Fibroblast of lung (primary cell): ENCODE data around the gene WDR45B.

Experiments
- EZH2 ChIP-seq: IDR thresholded peaks from 2 replicates; pipeline ENCODE4 v1.5.1; 2012; ENCODE audit warnings: low read length, control low read depth, mild to moderate bottlenecking; ENCODE audit errors: missing control alignments
- TF ChIP-seq, protein P1 (sequence below), 2 donors: IDR thresholded peaks in 1 of 2; conservative IDR thresholded peaks in 1 of 2; 1 replicate in 1 of 2; 2 replicates in 1 of 2; pipeline ENCODE4 v1.5.1; 2011 to 2012; ENCODE audit warnings: low read length in 2 of 2, control low read depth in 1 of 2, inconsistent platforms in 1 of 2, low read depth in 1 of 2, mild to moderate bottlenecking in 1 of 2

GRCh38 chr17:82582709-82583108, 65.5 kb downstream of the WDR45B start:
- TF ChIP-seq, protein P1, sequence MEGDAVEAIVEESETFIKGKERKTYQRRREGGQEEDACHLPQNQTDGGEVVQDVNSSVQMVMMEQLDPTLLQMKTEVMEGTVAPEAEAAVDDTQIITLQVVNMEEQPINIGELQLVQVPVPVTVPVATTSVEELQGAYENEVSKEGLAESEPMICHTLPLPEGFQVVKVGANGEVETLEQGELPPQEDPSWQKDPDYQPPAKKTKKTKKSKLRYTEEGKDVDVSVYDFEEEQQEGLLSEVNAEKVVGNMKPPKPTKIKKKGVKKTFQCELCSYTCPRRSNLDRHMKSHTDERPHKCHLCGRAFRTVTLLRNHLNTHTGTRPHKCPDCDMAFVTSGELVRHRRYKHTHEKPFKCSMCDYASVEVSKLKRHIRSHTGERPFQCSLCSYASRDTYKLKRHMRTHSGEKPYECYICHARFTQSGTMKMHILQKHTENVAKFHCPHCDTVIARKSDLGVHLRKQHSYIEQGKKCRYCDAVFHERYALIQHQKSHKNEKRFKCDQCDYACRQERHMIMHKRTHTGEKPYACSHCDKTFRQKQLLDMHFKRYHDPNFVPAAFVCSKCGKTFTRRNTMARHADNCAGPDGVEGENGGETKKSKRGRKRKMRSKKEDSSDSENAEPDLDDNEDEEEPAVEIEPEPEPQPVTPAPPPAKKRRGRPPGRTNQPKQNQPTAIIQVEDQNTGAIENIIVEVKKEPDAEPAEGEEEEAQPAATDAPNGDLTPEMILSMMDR (conservative IDR thresholded peaks at IDR 0.05 in 1 of 2, IDR thresholded peaks at IDR 0.05 in 1 of 2; ENCODE audit: low read depth in 1 of 2, low read length in 2 of 2) = no peak
- TF ChIP-seq EZH2 = no peak
